ENCODE results near the gene SCP2.
"Not testable (repeated sequence)": the region's sequence is repeated elsewhere in the genome, so short reads cannot be mapped to it uniquely, and the experiment has no call there.

Gene SCP2

DNA sequence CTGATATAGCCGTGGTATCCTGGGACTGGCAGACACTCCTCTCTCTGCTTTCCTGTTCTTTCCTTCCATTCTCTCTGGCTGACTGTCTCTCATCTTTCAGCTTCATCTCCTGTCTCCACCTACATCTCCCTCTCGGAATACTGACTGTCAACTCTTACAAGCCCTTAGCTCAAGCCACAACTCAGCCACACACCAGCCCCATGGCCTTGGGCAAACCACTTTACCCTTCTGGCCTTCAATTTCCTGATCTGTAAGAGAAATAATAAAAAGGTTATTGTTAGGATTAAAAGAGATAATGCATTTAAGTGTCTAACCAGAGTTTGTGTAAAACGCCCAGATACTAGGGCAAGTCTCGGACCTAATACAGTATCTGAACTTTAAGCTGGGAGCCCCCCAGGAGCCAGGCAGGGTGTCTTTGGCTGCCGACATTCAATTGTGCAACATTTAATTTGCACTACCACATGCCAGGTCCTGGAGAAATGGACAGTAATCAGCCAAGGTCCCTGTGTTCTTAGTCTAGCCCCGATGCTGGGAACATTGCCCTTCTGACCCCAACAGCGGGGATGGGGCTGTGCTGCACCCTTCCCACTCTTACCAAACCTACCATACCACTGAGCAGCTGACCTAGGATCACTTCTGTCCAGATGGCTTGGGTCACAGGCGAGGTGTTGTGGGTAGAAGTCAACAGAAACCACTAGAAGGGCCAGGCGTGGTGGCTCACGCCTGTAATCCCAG, 10.7 kb upstream of the SCP2 start:
- no peak for DNase-seq (ENCODE audit: low read depth, low spot score)

DNA sequence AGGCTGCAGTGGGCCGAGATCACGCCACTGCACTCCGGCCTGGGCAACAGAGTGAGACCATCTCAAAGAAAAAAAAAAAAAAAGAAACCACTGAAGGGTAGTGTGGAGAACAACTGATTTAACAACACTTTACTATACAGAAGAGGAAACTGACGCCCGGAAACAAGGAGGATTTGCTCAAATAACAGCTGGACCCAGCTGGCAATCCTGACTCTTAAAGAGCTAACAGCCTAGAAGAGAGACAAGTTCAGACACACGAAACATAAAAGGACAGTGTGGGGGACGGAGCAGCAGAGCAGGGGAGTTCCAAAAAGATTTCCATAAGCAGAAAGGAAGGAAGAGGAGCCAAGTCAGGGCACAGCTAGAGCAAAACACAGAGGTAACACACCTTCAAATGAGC, 9.9 kb upstream of the SCP2 start:
- DNase-seq (ENCODE audit: low read depth, low spot score), result no peak

DNA sequence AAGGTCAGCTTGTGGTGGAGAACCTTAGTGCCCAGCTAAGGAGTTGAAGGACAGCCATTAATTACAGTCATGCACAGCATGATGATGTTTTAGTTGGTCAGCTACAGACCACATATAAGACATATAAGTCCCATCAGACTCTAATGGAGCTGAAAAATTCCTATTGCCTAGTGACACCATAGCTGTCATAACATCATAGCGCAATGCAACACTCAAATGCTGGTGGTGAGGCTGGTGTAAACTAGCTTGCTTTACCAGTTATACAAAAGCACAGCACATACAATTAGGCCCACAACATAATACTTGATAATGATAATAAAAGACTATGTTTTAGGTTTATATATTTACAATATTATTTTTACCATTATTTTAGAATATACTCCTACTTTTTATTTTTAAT, 9.5 kb upstream of the SCP2 start:
- no peak for DNase-seq (ENCODE audit: low read depth, low spot score)

DNA sequence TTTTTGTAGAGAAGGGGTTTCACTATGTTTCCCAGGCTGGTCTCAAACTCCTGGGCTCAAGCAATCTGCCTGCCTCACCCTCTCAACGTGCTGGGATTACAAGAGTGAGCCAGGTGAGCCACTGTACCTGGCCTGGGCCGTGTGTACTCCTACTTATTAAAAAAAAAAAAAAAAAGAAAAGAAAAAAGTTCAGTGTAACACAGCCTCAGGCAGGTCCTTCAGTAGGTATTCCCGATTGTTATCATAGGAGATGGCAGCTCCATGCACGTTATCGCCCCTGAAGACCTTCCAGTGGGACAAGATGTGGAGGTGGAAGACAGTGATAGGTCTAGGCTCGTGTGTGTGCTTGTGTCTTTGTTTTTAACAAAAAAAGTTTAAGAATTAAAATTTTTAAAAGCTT, 8.9 kb upstream of the SCP2 start:
- no peak for DNase-seq (ENCODE audit: low read depth, low spot score)

DNA sequence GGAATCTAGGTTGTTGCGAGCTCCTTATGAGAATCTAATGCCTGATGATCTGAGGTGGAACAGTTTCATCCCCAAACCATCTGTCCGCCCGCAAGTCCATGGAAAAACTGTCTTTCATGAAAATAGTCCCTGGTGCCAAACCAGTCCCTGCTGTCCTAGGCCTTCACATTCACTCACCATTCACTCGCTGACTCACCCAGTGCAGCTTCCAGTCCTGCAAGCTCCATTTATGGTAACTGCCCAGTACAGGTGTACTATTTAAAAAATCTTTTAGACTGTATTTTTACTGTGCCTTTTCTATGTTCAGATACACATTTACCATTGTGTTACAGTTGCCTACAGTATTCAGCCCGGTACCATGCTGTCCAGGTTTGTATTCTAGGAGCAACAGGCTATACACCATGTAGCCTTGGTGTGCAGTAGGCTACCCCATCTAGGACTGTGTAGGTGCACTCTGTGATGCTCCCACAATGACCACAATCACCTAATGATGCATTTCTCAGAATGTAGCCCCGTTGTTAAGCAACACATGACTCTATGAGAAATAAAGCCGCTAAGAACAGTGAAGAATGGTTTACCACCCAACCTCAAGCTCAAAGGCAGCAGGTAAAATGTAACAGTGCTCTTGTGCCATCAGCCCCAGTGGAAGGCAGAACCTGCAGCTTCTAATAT, 7.9 kb upstream of the SCP2 start:
- DNase-seq (ENCODE audit: low read depth, low spot score), result no peak

DNA sequence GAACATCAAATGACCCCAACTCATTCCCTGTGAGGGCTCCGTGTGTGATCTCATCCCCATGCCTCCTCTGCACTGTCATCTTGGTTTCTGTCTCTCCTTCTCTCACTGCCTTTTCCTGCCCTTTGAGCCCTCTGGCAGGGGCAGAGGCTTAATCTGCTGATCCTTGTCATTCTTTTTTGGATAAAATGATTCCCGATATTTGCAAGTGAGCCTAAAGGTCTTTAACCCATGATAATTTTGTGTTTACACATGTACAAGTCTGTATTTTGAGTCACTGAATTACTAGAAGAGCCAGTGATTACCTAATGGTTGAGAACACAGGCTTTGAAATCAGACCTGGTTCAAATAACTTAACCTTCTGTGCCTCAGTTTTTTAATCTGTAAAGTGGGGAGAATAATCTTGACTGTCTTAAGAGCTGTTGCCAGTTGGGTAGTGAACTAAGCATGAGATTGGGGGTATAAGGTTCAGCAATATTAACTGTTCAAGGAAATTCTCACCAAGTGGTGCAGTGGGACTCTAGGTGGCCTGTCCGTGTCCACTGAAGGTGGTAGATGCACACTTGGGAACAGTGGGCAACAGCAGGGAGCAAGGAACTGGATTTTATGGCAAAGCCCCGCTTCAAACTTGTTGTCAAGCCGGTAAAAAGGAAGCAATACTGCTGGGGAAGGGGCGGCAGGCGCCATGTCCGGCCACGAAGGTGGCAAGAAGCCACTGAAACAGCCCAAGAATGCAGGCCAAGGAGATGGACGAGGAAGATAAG, 7.2 kb upstream of the SCP2 start:
- no peak for DNase-seq (ENCODE audit: low read depth, low spot score)

DNA sequence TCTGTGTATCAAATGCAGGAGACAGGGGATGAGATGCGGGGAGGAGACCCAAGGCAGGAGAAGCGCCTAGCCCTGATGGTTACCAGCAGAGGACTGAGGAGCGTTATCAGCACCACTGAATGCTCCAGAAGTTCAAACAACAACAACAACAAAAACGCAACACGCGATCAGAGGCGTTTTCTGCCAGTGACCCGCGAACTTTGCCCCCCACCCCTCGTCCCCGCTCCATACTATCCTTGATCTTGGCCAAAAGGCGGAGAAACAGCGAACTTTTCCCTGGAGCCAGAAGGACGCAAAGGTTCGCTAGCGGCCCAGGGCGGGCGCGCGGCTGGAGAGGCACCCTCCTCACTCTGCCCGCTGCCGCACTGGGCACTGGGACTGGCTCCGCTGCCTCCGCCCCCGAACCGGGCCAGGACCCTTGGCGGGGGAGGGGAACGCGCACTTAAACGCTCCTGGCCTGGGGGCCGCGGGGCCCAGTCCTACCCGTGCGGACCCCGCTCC, 6.2 kb upstream of the SCP2 start:
- DNase-seq (ENCODE audit: low read depth, low spot score), result no peak

DNA sequence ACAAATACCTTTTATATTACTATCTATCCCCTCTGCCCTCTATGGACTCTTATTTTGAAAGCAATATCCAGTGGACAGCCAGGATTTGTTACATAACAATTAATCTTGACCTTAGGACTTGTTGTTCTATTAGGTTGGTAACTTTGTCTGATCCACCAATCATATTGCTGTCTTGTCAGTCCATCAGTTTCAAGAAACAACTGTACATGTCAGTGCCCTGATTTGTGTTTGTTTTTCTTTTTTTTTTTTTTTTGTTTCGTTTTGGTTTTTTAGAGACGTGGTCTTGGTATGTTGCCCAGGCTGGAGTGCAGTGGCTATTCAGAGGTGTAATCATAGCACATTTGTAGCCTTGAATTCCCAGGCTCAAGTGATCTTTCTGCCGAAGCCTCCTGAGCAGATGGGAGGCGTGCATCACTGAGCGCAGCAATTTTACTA, 1.5 kb upstream of the SCP2 start:
- no peak for DNase-seq (ENCODE audit: low read depth, low spot score)

DNA sequence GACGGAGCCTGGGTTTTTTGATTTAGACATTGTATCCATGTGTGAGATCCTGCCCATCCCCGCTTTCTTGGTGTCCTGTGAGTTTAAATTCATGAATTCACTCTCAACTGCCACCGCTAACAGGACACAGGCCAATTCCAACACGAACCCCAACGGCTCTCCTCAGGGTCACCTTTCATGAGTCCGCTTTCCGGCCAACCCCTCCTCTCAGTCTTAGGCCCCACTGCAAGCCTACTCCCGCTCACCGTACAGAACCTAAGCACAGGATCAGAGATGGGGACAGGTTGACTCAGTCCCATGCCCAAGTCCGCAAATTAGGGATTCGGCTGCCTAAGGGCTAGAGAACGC, 238 bp upstream of the SCP2 start:
- DNase-seq (ENCODE audit: low read depth, low spot score), result no peak

DNA sequence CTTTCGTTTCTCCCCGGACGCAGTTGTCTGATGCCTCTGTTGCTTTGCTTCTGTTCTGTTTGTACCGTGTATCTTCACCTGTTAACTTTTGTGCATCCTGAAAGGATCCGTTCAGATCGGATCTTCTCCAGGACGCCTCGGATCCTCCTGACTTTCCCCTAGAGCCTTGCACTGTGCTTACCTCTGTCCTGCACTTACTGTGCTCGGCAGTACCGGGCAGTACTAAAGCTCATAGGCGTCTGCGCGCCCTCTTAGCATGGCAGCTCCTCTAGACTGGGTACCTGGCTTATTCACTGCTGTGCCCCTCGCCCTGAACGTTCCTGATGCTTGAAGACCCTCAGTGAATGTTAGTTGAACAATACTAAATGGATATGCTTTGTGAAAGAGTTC, 934 bp downstream of the SCP2 start:
- DNase-seq (ENCODE audit: low read depth, low spot score), result no peak

DNA sequence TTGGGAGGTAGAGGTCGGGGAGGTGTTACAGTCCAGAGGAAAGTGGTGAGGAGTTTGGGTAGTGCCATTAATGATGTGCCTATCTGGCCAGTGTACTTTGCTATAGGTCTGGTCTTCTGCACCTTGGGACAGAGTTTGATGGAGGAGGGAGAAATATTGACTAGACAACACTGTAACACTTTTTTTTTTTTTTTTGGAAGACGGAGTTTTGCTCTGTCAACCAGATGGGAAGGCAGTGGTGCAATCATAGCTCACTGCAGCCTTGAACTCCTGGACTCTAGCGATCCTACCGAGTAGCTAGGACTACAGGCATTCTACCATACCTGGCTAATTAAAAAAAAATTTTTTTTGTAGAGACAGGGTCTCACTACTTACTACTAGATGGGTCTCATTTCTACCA, 1.9 kb downstream of the SCP2 start:
- DNase-seq (ENCODE audit: low read depth, low spot score), result no peak

DNA sequence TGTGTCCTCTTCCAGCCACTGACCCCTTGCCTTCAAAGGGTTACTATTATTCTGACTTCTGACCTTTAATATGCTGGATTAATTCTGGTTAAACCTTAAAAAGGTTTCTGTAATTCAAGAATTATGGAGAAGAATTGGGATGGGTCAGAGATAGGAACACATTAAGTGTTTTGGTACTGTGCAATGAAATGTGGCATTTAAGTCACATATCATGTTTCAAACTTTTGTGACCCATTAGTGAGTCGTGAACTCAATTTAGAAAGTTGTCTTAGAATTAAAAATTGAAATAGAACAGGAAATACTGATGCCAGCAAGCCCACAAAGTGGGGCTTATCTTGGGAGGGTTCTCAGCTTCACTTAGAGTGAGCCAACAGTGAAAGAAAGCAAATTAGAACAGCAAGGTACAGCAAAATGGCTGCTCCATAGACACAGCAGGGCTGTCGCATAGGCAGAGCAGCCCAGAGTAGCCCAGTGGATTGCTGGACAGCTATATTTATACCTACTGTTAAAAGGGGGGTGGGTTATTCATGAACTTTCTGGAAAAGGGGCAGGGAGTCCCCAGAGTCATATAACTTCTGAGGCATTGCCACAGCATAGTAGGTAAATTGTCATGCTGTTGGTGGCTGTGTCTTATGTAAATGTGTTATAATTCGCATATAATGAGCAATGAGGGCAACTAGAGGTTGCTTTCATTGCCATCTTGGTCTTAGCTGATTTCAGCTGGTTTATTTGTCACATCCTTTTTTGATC, 10.5 kb downstream of the SCP2 start:
- DNase-seq (ENCODE audit: low read depth, low spot score), result no peak

DNA sequence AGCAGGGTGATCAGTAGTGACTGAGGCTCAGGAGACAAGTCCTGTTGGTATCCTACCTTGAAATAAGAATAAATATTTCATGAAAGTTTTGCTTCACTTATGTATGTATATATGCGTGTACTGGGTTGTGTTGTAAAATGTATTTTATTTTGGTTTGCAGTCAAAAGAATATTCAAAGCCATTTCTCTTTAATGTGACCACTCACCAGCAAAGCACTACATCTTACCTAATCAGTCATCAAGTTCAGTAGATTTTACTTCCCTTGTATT, 11.0 kb downstream of the SCP2 start:
- DNase-seq (ENCODE audit: low read depth, low spot score), result no peak

DNA sequence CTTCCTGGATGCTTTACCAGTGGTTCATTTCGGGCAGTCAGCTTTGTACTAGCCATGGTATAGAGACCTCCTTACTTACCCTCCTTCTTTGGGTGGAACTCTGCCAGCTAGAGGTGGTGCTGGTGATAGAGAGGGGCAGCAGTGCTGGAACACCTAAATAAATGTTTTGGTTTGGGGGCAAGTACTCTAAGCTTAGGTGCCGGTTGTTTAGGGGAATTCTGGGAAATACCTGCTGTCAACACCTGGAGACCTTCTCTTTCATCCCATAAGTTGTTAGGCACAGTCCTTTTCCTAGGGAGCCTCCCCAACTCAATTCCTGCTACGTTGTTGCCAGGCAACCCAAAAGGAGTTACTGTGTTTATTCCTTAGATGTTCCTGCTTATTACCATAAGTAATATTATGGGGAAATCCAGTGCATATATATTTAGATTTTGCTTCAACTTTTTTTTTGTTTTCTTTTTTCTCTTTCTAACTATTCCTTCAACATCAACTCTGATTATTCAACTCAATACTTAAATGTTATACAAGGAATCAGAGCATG, 16.9 kb downstream of the SCP2 start:
- DNase-seq (ENCODE audit: low read depth, low spot score), result no peak

DNA sequence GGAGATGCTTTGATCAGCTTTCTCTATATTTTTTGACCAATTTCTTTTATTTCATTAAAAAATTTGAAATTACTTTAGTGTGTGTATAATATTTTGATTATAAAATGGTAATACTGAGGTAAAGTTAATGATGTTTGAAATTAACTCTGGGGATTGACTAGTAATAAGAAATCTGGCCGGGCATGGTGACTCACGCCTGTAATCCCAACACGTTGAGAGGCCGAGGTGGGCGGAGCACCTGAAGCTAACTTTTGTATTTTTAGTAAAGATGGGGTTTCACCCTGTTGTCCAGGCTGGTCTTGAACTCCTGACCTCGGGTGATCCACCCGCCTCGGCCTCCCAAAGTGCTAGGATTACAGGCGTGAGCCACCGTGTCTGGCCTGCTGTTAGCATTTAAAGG, 17.5 kb downstream of the SCP2 start:
- no peak for DNase-seq (ENCODE audit: low read depth, low spot score)

DNA sequence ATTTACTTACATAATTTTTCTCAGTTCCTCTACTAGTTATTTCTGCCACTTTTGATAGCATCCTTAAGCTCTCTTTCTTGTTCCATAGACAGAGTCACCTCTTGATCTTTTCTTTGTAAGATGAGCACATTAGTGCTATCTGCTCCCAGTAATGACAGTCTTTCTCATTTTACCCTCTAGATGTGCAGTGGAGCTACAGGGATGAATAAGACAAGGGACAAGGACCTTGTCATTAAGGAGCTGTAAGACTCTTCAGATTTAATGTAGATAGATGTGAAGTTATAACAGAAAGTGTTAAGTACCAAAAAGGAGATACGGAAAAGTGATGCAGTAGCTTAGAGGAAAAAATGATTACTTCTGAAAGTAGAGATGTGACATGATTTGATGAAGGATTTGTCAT, 20.4 kb downstream of the SCP2 start:
- DNase-seq (ENCODE audit: low read depth, low spot score), result no peak

DNA sequence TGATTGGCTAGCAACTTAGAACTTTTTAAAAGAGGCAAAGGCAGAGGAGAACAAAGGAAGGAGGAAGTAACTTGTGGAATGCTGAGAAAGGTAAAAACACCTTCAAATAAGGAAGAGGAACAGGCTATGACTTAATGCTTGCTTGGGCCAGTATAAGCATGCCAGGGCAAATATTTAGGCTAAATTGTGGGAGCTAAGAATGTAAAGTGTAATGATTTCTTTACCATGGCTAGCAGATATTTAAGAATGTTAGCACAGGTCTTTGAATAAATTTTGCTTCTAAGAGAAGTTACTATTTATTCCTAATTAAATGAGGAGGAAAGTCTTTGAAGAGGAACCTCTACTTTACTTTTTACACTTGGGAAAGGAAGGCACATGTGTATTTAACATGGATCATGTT, 22.5 kb downstream of the SCP2 start:
- DNase-seq (ENCODE audit: low read depth, low spot score), result not testable (repeated sequence)

DNA sequence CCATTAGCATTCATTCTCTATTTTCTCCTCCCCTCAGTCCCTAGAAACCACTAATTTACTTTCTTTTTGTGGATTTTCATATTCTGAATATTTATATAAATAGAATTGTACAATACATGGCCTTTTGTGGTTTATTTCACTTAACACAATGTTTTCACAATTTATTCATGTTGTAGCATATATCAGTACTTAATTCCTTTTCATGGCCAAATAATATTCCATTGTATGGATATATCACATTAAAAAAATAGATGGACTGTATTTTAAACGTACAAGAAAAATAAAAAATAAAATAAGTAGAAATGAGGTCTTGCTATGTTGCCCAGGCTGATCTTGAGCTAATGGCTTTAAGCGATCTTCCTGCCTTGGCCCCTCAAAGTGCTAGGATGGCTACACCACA, 25.0 kb downstream of the SCP2 start:
- no peak for DNase-seq (ENCODE audit: low read depth, low spot score)

DNA sequence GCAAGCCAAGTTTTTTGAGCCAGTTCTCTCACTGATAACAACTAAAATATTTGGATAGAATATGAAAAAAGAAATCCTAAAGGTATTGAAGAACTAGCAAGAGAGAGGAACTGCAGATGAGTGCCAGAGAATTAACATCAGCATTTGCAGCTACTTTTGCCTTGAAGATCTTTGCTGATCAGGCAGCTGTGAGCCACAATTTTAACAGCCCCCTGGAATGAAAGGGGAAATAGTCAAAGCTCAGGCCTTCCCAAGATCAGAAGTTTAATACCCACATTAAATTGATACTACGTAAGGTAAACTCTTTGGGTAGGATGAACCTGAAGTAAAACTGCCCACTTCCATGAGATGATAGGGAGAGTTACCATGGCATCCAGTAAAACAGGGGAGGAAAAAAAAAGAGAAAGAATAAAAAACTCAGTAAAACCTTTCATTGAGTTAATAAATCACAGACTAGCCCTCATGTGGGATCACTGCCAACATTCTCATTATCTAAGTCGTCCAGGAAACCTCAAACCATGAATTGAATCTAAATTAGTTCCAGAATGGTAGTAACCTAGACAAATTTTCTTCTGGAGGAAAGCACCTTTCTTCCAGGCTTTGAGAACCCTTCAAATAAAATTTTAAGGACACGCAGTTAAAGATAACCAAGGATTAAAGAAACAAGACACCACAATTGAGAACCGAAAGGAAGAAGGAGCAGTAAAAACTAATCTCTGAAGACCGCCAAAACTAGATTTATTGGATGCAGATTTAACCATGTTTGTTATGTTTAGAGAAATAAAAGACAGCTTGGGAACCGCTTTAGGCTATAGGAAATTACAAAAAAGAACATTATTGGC, 28.3 kb downstream of the SCP2 start:
- DNase-seq (ENCODE audit: low read depth, low spot score), result no peak

DNA sequence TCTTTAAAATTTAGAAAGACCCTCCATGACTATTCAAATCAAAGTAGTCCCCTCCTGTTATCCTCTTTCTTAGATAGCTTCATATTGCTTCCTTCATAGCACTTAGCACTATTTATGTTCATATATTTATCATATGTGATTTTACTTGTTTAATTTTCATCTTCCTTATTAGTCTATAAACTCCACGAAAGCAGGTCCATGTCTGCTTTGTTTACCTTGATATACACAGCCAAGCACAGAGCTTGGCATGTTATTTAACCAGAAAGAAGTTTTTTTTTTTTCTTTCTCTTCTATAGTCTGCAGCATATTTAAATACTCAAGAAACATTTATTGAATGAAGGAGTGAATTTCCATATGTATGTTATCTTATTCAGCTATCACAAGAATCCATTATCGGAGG, 36.0 kb downstream of the SCP2 start:
- no peak for DNase-seq (ENCODE audit: low read depth, low spot score)

DNA sequence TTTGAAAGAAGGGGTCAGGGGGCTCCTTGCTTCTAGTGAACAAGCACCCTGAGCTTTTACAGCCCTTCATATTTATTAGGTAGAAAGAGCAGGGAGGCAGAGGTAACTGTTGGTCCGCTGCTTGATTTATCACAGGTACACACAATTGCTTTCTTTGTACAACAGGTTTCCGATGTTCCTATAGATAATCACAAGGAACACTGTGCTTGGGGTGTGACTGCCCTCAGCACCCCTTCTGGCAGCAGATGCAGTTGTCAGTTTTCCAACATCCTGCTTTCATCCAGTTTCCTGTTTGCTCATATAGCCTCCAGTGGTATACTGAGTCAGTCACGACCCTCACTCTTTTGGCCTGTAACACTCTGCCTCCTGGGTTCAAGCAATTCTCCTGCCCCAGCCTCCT, 40.6 kb downstream of the SCP2 start:
- no peak for DNase-seq (ENCODE audit: low read depth, low spot score)

Data from iPS DF 19.7 (cell line).